ENCODE measurements around the gene CHCHD6.

DNA sequence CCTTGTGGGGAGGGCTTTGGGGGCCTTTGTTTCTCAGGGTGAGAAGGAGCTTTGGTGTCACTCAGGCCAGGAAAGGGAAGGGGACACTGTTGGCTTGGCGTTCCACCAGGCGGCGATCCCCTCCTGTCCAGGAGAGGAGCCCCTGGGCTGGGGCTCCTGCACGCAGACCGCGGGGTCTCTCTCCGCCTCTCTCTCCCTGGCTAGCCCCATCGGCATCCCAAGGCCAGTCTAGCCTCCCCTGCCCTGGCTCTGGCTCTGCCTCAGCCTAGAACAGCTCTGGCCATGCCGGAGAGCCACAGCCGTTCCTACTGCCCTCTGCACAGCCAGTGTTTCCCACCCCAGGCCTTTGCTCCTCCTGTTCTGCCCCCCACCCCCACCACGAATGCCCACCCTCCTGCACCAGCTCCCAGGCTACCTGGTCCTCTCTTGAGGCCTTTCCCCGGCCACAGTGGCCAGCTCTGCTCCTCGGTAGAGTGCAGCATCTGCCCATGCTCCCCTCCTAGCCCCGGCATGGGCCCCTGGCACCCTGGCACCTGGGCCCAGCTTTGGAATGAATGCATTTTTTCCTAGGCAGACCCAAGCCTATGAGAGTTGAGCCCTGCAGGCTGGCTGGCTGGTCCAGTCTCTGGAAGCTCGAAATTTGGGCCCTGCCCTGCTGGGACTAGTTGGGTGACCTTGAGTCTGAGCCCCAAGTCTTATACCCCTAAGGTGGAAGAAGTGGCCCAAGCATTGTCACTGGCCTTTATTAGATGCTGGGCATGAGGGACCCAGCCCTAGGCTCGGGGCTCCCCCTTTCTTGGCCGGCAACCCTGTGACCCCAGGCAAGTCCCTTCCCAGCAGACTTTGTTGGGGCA is 281.3 kb downstream of the CHCHD6 start:
- TF ChIP-seq, protein P1, sequence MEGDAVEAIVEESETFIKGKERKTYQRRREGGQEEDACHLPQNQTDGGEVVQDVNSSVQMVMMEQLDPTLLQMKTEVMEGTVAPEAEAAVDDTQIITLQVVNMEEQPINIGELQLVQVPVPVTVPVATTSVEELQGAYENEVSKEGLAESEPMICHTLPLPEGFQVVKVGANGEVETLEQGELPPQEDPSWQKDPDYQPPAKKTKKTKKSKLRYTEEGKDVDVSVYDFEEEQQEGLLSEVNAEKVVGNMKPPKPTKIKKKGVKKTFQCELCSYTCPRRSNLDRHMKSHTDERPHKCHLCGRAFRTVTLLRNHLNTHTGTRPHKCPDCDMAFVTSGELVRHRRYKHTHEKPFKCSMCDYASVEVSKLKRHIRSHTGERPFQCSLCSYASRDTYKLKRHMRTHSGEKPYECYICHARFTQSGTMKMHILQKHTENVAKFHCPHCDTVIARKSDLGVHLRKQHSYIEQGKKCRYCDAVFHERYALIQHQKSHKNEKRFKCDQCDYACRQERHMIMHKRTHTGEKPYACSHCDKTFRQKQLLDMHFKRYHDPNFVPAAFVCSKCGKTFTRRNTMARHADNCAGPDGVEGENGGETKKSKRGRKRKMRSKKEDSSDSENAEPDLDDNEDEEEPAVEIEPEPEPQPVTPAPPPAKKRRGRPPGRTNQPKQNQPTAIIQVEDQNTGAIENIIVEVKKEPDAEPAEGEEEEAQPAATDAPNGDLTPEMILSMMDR (conservative IDR thresholded peaks at IDR 0.05), result no peak
- no peak for TF ChIP-seq EZH2 (IDR thresholded peaks at IDR 0.05; ENCODE audit: low read depth)

Data from PC-9 (cell line).